ENCODE data around the gene SLC15A5. TPM values are rescaled to one million over a fixed set of nuclear protein-coding genes. Genes with fewer than 3 reads are reported as not detected.

Gene SLC15A5
- total and polyA plus RNA-seq, 2 of the 8 experiments (the other 6 are each of a cell fraction or from before 2014, with no cell fraction given) = not detected

- no peak for TF ChIP-seq CTCF (IDR thresholded peaks at IDR 0.05; ENCODE audit: control extremely low read depth in 1 of 3, insufficient read depth in 1 of 3, low read depth in 1 of 3, low read length in 3 of 3)
- TF ChIP-seq JUND (IDR thresholded peaks at IDR 0.05; ENCODE audit: low read length) = no peak
- TF ChIP-seq, protein P1, sequence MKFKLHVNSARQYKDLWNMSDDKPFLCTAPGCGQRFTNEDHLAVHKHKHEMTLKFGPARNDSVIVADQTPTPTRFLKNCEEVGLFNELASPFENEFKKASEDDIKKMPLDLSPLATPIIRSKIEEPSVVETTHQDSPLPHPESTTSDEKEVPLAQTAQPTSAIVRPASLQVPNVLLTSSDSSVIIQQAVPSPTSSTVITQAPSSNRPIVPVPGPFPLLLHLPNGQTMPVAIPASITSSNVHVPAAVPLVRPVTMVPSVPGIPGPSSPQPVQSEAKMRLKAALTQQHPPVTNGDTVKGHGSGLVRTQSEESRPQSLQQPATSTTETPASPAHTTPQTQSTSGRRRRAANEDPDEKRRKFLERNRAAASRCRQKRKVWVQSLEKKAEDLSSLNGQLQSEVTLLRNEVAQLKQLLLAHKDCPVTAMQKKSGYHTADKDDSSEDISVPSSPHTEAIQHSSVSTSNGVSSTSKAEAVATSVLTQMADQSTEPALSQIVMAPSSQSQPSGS (IDR thresholded peaks at IDR 0.05; ENCODE audit: low read length) = no peak
- TF ChIP-seq FOSL1 (IDR thresholded peaks at IDR 0.05; ENCODE audit: insufficient read depth, low read depth, low read length) = no peak
Measured at GRCh38 chr12:16218934-16219751, 58.3 kb downstream of the SLC15A5 start (continued).

All from H1 (cell line).